ENCODE results near the gene FTO.
A peak's percentile ranks its signal among the peaks of the same experiment; 100 is the strongest.

FTO gene

DNA sequence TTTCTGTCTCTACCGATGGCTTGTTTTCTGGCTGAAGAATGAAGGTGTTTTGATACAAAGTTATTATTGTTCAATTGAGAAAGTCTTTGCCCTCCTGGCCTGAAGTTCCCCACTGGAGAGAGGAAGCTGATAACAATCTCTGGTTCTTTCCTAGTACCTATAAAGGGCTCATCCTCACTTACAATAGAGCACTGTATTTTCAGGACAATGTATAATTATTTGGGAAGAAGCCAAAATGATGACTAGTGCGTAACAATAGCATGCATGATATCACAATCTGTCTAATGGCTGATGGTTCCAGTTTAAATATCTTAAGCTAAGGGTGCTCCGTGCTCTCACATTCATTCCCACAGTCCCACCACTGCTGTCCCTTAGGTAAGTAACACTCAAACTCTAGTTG lies 351.9 kb downstream of the FTO start:
- DNase-seq (ENCODE audit: low spot score), result no peak

DNA sequence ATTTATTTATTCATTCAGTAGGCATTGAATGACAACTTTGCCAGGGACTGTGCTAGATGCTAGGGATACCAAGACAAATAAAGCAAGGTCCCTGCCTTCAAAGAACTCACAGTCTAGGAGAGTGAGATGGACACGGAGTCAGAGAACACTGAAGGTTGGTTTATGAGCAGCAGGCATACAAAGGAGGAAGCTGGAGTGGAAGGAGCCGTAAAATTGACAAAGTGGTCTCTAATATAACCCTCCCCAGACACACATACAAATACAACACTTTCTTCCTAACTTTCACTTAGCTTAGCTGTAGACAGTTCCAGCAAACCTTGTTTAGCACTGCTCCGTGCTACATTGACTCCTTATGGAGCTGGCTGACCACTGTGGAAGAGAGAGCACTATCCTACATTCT lies 353.0 kb downstream of the FTO start:
- DNase-seq (ENCODE audit: low spot score), result no peak

DNA sequence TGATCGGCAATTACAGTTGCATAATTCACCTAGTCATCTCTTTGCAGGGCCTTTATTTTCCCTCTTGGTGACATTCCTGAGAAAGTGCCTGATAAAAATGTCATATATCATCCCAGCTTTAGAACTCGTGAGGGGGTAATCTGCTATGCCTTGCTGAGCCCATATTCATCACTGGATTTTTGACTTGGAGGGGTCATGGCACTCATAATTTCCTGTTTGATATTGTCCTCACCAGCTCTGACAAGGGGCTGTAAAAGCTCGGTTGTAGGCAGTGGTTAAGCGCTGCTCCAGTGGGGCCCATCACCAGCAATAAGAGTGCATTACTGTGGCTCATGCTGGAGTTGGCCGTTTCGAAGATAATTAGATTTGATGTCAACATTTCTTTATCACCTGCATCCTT lies 355.4 kb downstream of the FTO start:
- no peak for DNase-seq (ENCODE audit: low spot score)

DNA sequence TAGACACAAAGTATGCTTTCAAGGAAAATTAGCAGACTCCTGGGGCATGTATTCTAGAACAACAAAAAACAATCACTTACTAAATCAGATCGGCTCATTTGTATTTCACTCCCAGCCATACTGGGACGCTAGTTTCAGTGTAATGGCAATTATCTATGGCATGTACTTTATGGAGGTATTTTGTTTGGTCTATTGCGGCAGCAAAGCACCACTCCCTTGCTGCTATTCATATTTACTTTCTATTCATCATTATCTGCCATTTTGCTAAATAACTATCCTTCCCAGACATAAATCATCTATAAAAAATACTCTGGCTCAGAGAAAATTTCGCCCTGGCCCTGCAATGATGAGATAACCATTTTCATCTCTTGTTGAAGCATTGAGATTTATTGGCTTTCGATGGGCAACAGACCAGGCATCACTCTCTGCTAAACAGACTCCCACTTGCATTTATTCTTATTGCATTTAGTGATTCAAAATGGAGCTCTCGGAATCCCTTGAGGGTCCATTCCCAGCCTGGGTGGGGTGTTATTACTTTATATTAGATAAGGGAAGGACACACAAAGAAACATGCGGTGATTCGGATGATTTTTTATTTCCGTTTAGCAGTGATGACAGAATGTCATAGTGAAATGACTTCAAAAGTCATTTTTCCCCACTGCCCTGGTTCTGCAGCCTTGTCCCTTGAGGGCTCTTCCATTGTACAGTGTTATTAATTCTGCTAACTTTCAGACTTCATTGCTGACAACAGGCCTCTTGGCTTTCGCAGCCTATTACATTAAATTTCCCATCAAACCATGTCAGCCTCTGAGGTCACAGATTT lies 356.9 kb downstream of the FTO start:
- DNase-seq (ENCODE audit: low spot score), result no peak

DNA sequence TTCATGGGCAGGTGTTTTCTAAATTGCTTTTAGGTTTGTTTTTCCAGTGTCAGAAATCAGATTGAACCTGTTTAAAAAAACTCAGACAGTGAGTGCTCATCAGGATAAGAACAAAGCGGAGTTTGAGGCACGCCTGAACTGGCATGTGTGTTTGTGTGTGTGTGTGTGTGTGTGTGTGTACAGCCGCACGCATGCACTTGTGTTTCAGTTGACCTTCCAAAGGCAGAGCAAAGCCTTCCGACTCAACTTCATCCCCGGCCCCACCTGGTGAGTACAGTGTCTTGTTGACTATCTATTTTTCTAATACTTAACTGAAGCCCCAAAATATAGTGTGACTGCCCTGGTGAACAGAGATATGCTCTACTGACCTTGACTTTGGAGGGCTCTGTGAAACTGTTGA lies 357.5 kb downstream of the FTO start:
- DNase-seq (ENCODE audit: low spot score), result no peak

DNA sequence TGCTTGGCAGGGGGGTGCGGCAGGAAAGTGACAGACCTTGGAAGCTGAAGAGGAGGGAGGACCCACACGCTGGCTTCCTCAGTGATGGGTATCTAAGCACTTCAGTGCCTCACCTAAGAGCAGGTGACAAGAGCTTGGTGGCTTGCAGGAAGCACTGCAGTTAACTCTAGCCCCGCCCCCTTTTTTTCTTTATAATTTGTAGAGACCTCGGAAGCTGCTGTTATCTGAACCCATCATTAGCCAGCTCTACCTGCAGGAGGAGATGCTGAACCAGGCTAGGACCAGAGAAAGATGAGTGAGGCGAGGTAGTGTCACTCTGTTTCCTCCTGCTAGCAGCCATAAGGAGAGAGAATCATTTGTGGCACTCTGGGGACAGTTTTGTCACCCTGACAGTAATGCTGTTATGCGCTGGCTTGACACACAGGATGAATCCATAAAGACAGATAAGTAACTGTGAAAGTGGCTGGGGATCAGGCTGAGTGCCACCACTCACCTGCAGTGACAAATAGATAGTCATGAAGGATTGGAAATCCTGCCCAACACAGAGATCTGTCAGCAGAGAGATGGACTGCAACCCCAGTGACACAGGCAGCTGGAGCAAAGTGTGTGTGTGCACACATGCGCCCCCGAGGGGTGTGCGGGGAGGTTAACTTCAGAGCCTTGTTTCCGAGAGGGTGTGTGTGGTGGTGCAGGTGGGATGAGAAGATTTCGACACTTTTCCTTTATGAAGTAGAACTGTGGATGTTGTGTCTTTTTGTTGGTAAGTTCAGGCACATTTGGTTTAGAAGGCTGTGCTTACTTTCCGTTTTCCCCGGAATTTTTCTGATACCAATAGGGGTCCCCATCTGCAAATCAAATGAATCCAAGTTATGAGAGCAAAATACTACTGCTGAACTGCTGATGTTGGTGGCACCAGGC lies 358.7 kb downstream of the FTO start:
- DNase-seq (ENCODE audit: low spot score), result no peak

DNA sequence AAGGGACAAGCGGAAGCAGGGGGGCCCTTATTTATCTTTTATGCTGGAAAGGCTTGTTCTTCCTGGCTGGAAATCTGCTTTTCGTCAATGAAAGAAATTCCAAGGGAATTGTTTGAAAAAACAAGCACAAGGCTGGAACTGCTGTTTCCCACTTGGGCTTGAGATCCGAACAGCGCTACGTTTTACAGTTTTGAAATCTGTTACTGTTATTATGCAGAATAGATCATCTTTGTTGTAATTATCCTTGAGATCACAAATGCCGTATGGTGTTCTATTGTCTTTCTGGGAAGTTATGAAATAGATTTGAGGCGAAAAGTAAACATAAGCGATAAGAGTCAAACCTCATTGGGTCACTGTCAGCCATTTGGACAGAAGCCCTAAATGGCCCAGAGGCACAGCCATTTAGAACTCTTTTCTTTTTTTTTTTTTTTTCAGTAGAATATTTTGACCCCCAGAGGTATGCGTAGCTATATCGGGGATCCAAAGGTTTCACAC lies 359.4 kb downstream of the FTO start:
- no peak for DNase-seq (ENCODE audit: low spot score)

DNA sequence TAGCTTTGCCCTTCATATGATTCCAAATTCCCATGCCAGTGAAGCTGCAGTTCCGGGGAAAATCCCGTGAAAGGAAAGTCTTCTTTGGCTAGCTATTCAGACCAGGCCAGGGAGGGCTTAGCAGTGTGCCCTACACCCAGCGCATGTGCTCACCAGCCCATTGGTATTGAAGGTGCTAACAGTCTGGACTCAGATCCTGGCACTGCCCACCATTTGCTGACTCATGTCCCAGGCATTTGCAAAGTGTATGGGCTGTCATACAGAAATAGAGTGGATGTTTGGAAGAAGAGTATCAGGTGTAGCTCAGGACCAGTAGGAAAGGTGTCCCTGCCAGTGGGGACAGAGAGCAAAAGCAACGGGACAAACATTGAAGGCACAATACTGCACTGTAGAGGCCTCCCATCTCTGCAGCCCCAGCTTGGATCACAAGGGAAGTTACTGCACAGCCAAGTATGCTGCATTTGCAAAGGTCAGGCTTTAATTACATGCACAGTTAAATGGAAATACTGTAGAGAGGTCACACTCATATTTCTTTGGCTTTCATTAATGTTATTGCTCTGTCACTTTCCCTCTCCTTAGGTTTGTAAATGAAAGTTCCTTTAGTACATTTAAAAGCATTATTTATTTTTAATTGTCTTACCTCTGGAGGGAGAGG lies 362.6 kb downstream of the FTO start:
- no peak for DNase-seq (ENCODE audit: low spot score)

DNA sequence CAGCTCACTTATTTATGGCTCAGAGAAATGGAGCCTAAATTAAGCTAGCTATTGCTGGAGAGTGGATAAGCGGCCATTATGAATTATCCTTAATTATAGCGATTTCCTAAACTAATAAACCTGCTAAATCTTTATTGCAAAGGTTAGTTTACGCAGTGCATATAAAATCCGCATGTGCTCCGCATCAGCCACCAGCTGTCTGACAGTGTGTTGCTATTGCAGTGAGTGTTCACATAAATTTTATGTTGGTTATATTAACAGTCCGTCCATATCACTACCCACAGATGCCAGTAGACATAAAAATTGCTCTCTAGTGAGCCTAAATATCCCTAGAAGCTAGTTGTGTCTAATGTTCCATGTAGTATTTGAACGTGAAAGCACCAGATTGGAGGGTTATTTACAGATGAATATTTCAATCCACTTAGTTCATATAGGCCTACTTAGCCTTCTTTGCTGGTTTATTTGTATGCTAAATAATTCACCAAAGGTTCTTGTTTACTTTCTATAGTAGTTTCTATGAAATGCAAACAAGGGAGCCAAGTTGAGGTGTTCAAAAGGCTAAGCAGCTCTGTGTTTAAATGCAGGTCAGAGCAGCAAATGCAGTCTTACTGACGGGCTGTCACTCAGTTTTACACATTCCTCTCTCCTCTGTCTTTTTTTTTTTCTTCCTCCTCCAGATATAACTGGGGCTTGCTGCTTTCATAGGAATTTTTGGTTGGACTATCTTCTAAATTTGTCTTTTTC lies 363.5 kb downstream of the FTO start:
- DNase-seq (ENCODE audit: low spot score), result no peak

DNA sequence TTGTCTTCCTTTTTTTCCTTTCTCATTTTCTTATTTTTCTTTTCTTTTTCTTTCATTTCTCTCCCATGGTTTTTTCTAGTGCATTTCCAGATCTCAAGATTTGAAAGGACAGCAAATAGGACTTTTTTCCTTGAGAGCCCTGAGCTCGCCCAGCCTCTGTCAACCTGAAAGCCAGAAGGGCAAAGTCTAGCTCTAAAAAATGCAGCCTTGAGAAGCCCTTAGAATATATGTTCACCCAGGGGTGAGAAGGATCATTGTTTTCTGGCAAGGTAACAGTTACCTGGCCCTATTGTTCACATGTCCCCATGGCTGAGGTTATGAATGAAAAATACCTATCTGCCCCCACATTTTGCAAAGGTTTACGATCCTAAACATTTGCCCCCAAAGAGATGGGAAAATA lies 364.3 kb downstream of the FTO start:
- no peak for DNase-seq (ENCODE audit: low spot score)

DNA sequence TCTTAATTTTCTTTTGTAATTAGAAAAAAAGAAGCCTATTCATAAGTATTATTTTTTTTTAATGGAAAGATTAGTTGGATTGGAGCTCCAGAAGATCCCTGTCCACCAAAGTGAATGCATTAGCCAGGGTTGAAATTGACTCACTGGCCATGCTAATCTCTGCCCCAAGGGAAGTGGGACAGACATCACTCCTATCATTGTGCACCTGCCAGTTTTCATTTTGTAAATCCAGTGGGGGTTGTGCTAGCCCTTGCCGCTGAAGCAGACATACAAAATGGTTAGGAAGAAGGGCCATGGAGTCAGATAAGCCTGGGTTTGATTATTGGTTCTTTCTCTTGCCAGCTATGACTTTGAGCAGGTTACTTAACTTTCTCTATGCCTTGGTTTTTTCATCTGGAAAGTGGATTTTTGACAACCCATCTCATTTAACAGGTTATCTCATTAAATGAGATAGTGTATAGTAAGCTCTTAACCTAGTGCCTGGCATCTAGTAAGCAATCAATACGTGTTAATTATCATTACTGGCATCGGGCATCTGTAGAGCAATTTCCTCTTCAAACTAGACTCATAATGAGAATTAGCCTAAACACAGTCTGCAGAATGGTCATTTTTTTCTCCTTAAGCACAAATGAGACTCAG lies 365.8 kb downstream of the FTO start:
- DNase-seq (ENCODE audit: low spot score), result no peak

DNA sequence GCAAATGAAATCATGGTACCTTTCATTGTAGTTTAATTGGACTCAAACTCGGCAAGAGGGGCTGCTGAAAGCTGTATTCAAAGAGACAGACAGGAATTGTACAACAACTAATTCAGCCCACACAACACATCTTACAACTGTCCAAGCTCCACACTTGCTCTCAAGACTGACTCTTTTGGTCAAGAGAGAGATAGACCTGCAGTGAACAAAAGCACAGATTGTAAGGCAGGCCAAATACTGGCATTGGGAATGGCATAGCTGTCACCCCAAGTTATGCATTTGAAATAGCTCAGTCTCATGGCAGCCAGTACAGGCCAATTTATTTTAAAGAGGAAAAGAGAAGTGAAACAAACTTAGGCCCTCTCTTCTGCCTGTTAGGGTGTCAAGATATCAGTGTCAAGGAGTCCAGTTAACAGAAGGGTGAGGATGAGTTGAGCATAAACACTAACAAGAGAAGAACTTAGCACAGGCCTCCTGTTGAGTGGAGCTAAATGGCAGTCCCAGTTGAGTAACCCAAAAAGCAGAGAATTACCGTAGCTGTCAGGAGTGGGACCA lies 366.9 kb downstream of the FTO start:
- no peak for DNase-seq (ENCODE audit: low spot score)

DNA sequence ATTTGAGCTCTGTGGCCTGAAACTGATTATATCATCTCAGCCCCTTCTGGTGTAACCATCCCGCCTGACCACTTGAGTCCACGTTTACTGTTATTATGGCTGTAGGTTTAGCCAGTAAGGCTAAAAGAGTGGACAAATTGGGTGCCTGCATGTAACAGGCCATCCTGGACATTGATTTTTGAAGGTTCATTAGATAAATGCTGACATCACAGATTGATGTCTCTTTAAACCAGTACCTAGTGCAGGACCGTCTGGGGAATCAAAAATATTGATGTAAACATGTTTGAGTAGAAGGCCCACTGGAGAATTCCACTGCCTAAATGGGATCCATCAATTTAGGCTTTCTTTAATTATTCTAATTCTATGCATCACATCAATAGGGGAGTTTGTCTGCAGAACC lies 367.6 kb downstream of the FTO start:
- DNase-seq (ENCODE audit: low spot score), result no peak

DNA sequence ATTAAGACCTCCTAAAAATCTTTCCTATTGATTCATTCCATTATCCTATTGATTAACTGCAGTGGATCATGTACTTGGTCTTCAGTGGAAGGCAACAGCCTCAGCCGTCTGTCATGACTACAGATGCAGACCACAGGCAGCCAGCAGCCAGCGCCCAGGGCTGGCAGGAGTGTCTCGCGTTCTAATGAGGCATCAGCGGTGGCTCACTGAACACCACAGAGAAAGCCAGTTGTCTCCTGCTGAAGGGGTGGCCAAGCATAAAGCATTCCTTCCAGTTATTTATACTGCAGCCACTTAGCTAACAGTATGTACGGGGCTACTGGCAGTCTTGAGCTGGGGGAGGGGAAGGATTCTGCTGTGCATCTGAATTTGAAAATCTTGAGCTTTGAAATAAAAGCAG lies 368.3 kb downstream of the FTO start:
- no peak for DNase-seq (ENCODE audit: low spot score)

DNA sequence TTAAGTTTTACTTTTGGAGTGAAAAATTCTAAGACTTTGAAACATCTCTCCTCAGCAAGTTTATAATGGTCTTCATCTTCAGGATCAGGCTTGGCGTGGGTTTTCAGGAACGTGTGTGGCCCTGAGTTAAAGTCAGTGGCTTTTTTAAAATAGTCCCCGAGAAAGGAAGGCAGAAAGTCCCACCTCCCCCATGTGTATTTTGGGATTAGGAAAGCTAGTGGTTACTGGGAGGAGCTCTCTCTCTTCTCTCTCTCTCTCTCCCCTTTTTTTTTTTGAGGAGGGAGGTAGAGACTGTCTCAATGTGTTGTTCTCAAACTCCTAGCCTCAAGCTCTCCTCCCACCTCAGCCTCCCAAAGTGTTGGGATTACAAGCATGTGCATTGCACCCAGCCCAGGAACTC lies 369.4 kb downstream of the FTO start:
- DNase-seq (ENCODE audit: low spot score), result no peak

DNA sequence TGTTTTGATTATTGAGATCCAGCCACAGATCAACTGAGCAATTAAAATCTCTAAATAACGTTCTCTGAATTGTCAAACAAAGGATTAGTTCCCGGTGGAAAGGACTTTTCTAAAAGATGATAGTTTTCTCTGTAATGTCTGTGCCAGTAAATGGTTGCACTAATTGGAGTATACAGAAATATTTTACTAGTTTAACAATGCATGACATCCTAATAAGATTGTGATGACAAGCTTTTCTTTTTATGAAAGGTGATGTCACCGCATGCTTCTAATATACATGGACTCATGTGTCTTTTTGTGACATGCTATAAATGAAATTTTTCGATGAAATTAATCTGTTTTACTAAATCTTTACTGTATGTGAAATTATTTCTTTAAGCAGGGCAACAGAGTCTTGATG lies 371.5 kb downstream of the FTO start:
- no peak for DNase-seq (ENCODE audit: low spot score)

DNA sequence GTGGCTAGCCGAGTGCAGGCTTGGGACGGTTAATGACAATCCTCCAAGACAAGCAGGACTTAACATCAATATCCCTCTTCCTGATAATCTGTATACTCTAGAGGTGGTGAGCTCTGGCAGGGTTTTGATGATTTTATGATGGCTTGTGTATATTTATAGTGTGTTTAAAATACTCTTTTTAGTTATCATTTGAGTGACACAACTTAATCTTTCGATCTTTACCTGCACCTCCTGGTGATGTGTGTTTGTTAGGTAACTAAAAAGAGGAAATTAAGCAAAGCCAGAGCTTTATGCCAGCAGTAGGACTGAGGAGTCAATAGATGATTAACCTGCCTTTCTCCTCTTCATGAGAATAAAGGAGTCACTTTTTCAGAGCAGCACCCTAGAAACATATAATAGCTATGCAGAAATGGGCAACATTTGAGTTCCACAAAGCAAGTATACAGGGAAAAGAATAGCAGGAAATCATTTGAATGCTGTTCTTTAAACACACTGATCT lies 372.1 kb downstream of the FTO start:
- DNase-seq (ENCODE audit: low spot score), result no peak

DNA sequence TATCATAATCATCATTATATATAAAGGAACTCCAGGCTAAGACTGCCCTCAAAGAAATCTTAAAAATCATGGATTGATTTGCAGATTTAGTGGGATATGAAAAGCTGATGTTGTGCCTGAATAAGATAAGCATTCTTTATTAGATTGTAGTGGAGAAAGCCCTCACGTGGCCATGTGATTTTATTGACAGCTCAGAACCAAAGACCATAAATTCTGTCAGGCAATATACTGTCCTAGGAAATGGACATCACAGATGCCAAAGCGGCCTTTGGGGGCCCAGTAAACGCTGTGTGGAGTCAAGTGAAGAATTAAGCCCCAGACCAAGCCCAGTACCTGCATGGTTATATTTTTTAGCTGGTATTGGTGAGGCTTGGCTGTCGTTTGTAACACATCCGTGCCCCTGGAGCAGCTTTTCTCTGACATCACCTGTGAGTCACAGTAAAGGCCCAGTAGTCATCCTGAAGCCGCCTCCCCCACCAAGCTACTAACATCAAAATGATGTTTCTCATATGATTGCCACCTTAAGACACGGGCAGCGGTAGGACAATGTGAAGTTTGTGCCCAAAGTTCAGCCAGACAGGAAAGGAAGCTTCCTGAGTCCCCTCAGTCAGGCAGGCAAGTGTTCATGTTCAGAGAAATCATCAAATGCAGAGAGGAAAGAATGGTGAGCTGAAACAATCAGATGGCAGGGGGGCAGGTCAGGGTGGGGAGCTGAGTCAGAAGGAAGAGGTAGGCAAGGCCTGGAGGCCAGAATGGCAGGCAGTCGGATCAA lies 373.3 kb downstream of the FTO start:
- DNase-seq (ENCODE audit: low spot score), result peak; percentile 43

DNA sequence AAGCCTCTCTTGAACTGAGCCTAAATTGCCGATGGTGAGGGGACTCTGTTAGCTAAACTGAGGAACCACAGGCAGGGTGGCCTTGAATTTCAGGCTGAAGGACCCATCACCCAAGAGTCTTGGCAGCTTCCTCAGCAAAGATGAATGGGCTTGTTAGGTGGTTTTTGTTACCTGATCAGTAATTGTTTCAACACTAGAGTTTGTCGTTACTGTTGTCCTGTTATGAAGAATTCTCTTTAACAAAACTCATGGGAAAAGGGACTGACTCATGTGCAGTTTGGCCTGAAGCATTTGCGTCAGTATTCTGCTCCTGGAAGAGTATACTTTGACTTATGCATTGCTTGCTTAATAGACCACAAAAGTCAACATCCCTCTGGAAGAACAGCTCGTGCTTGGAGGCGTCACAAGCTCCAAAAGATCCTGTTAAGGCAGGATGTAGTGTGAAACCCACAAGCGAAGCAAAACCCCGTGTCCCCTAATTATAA lies 376.6 kb downstream of the FTO start:
- DNase-seq (ENCODE audit: low spot score), result peak; percentile 50

DNA sequence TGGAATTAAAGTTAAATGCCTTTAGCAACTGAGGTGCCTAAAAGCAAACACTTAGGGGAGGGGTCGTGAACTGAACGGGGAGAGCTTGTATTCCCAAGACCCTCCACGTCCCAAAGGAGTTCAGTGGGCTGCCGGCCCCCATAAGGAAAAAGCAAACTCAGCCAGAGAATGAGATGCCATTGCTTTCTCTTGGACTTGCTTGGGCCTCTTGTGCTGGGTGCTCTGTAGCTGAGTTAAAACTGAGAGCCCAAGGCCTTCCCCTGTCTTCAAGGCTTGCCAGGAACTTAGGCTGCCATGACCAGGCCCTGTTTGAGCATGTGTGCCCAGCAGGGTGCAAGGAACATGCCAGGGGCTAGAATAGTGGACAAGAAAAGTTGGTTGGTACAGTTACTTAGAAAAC lies 382.8 kb downstream of the FTO start:
- no peak for DNase-seq (ENCODE audit: low spot score)

Data from AG08395 (cell line).